HepG2 (cell line): ENCODE results near the gene ZNF568. TPM values are rescaled to one million over a fixed set of nuclear protein-coding genes. Genes with fewer than 3 reads are reported as not detected.

ENCODE experiments used
- ATAC-seq: fragments of 200-7000 bp; cut with Tn5 transposase; 3 replicates; pipeline ENCODE4 v1.9.1; 2020; ENCODE audit warnings: mild to moderate bottlenecking, moderate library complexity
- BruUV-seq: library from RNA; stranded (reverse); fragments of 400-500 nt; replicated peaks from 2 replicates; lab custom pipeline; 2021; lab: Mats Ljungman, UMichigan
- CTCF ChIA-PET: fragments of 300-600 bp; formaldehyde crosslinking; extraction: SDS; loops from one replicate; lab custom pipeline; 2021; ENCODE audit warnings: low total read pairs, inconsistent platforms, low intra/inter-chr PET ratio; lab: Yijun Ruan, JAX
- POLR2A ChIA-PET: fragments of 350-600 bp; sonication (Branson Sonifier 250); formaldehyde crosslinking; loops from one replicate; lab custom pipeline; 2020; ENCODE audit warnings: antibody characterized with exemption, inconsistent platforms; lab: Yijun Ruan, JAX
- DNase-seq: peaks from one replicate; pipeline ENCODE4 v3.0.0-alpha.2; 2015; ENCODE audit warnings: low spot score
- FAIRE-seq: peaks from 3 replicates; lab custom pipeline; 2011; peaks lifted over from hg19 to GRCh38; lab: Jason Lieb, UNC
- H2AFZ ChIP-seq: one replicate; pipeline ENCODE4 v1.6.1; 2011; ENCODE audit warnings: low read length, inconsistent platforms
- H3K27ac ChIP-seq: fragments of 300-600 bp; 3 replicates; pipeline ENCODE4 v1.8.0; 2011; ENCODE audit warnings: mixed run types, mild to moderate bottlenecking, mixed read lengths, low read length, inconsistent platforms; ENCODE audit not compliant: insufficient read depth; ENCODE audit errors: extremely low read length
- H3K27me3 ChIP-seq, 2 experiments: fragments of 200-600 bp in 1 of 2; 2 replicates in 1 of 2; 3 replicates in 1 of 2; pipeline versions ENCODE4 v1.6.0 to v1.8.0; 2011; ENCODE audit warnings: low read length in 2 of 2, mild to moderate bottlenecking in 2 of 2, moderate library complexity in 2 of 2, inconsistent platforms in 1 of 2; ENCODE audit not compliant: insufficient read depth in 2 of 2, control insufficient read depth in 1 of 2
- H3K36me3 ChIP-seq, 2 experiments: fragments of 200-600 bp in 1 of 2; replicated peaks in 1 of 2; 2 replicates in 1 of 2; 3 replicates in 1 of 2; pipeline versions ENCODE4 v1.5.1 to v1.8.0; 2011; ENCODE audit warnings: low read length in 2 of 2, inconsistent platforms in 1 of 2; ENCODE audit not compliant: insufficient read depth in 2 of 2, control insufficient read depth in 1 of 2
- H3K4me1 ChIP-seq: 2 replicates; pipeline ENCODE4 v1.5.1; 2012; ENCODE audit warnings: low read length, inconsistent platforms; ENCODE audit not compliant: insufficient read depth
- H3K4me2 ChIP-seq: 2 replicates; pipeline ENCODE4 v1.6.0; 2011; ENCODE audit warnings: low read depth, low read length, inconsistent platforms
- H3K4me3 ChIP-seq, 3 experiments: fragments of 200-600 bp in 1 of 3; sonication (generic), shearing (Covaris generic) in 1 of 3; replicated peaks in 1 of 3; 2 replicates each; pipeline ENCODE4 v1.5.1; 2011 to 2016; ENCODE audit warnings: low read length in 3 of 3, inconsistent platforms in 2 of 3, low read depth in 2 of 3, mild to moderate bottlenecking in 2 of 3, control low read depth in 1 of 3, mixed read lengths in 1 of 3; ENCODE audit not compliant: insufficient read depth in 1 of 3
- H3K79me2 ChIP-seq: one replicate; pipeline ENCODE4 v1.6.1; 2011; ENCODE audit warnings: low read length, inconsistent platforms; ENCODE audit not compliant: insufficient read depth
- H3K9ac ChIP-seq: 2 replicates; pipeline ENCODE4 v1.6.0; 2011; ENCODE audit warnings: mild to moderate bottlenecking, low read depth, low read length, inconsistent platforms; ENCODE audit not compliant: insufficient read depth
- H3K9me3 ChIP-seq: 2 replicates; pipeline ENCODE4 v1.5.1; 2012; ENCODE audit warnings: mild to moderate bottlenecking, low read length
- H4K20me1 ChIP-seq: 2 replicates; pipeline ENCODE4 v1.6.0; 2011; ENCODE audit warnings: inconsistent platforms, mild to moderate bottlenecking, low read length, moderate library complexity; ENCODE audit not compliant: insufficient read depth
- IRF1 ChIP-seq: sonication (generic); formaldehyde crosslinking; IDR thresholded peaks from 2 replicates; pipeline ENCODE4 v1.4.0; 2020; ENCODE audit warnings: low read depth, mild to moderate bottlenecking, missing genetic modification reagents
- KDM5B ChIP-seq: sonication (generic); formaldehyde crosslinking; IDR thresholded peaks from 2 replicates; pipeline ENCODE4 v1.4.0; 2020; ENCODE audit warnings: missing genetic modification reagents, mild to moderate bottlenecking, borderline replicate concordance
- MAX ChIP-seq: IDR thresholded peaks from 2 replicates; pipeline ENCODE4 v1.6.1; 2012; ENCODE audit warnings: inconsistent platforms
- RCOR2 ChIP-seq: IDR thresholded peaks from 2 replicates; pipeline ENCODE4 v1.6.1; 2016; ENCODE audit warnings: missing biosample characterization, missing genetic modification reagents
- RNF219 ChIP-seq: sonication (generic); formaldehyde crosslinking; IDR thresholded peaks from 2 replicates; pipeline ENCODE4 v1.5.0; 2020; ENCODE audit warnings: mild to moderate bottlenecking, missing genetic modification reagents
- SNAPC4 ChIP-seq: sonication (generic); formaldehyde crosslinking; IDR thresholded peaks from 2 replicates; pipeline ENCODE4 v1.4.0; 2020; ENCODE audit warnings: mild to moderate bottlenecking, missing genetic modification reagents
- THRA ChIP-seq: sonication (generic); formaldehyde crosslinking; IDR thresholded peaks from 2 replicates; pipeline ENCODE4 v1.4.0; 2020; ENCODE audit warnings: missing genetic modification reagents, borderline replicate concordance
- ZNF543 ChIP-seq: sonication (generic); formaldehyde crosslinking; IDR thresholded peaks from 2 replicates; pipeline ENCODE4 v1.4.0; 2020; ENCODE audit warnings: mild to moderate bottlenecking, missing genetic modification reagents
- WGBS: methylation state at CpG from one replicate; pipeline ENCODE4 v1.1.6; 2017; ENCODE audit warnings: low lambda C conversion rate; 5-methylcytosine and 5-hydroxymethylcytosine counted together
- in situ Hi-C: cut with HindIII; loops from 2 replicates; pipeline ENCODE4 v1.10.0; 2017; ENCODE audit warnings: low pct_unique_long_range_greater_than_20kb; ENCODE audit not compliant: extremely low pct_ligation_motif_present
- intact Hi-C: fragments of 100-400 bp; cut with micrococcal nuclease; formaldehyde crosslinking; loops from one replicate; pipeline ENCODE4 v1.10.0; 2022; ENCODE audit not compliant: unreplicated experiment
- polyA plus RNA-seq, 8 experiments: library from polyadenylated mRNA; depleted of rRNA in 3 of 8; stranded (reverse) in 7 of 8; unstranded in 1 of 8; fragments of >200 nt; fragmentation: Illumina TruSeq in 4 of 8; extraction: Trizol in 4 of 8; gene quantifications; 2 replicates each; pipeline versions ENCODE4 v1.2.1 to v1.2.3, GENCODE V29; 2011 to 2016; ENCODE audit warnings: low read depth in 4 of 8, missing spikeins in 1 of 8, mixed read lengths in 1 of 8; ENCODE audit not compliant: insufficient read depth in 1 of 8
- total RNA-seq, 5 experiments: library from RNA; depleted of rRNA; stranded (reverse); fragments of >200 nt; fragmentation: Illumina TruSeq; extraction: Trizol; gene quantifications; 2 replicates each; pipeline ENCODE4 v1.2.3, GENCODE V29; 2016; ENCODE audit warnings: low read depth in 1 of 5

ZNF568 gene
- total and polyA plus RNA-seq, 2 of the 13 experiments (the other 11 are each of a cell fraction or from before 2014, with no cell fraction given): 0.15 to 1.00 TPM

GRCh38 chr19:36986601-36987000, 70.5 kb downstream of the ZNF568 start:
- H3K27ac ChIP-seq: no peak overlapping the region
- BruUV-seq: no TSS peak
- ATAC-seq (no peak), DNase-seq (no peak), FAIRE-seq (no peak)
- POLR2A ChIA-PET: no interaction called here
- no peak overlapping the region for H3K9ac ChIP-seq
- no peaks in the 10 kb centered on the region for H3K36me3 ChIP-seq
- H3K79me2 ChIP-seq: no peaks in the 10 kb centered on the region
- CTCF ChIA-PET: no interaction called here
- H3K9me3 ChIP-seq: peaks cover 84% of the 10 kb centered on the region
- intact Hi-C loops: no loop called here
- no peak overlapping the region for H2AFZ ChIP-seq
- in situ Hi-C loops: no loop called here
- 22% methylated on average over 7 of the region's 7 CpGs for WGBS
- H3K4me1 ChIP-seq: no peaks in the 10 kb centered on the region
- TF ChIP-seq MAX (no peak), RNF219 (CRISPR knock-in tag) (no peak), RCOR2 (CRISPR knock-in tag) (no peak), ZNF543 (CRISPR knock-in tag) (no peak)
- no peaks in the 10 kb centered on the region for H4K20me1 ChIP-seq
- no peak overlapping the region for H3K4me3 ChIP-seq
- no peaks in the 10 kb centered on the region for H3K27me3 ChIP-seq
- no peak overlapping the region for H3K4me2 ChIP-seq

- WGBS: 0% methylated on average over 1 of the region's 3 CpGs
- H3K79me2 ChIP-seq: no peaks in the 10 kb centered on the region
- H4K20me1 ChIP-seq: no peaks in the 10 kb centered on the region
- POLR2A ChIA-PET: no interaction called here
- no peak overlapping the region for H2AFZ ChIP-seq
- H3K9ac ChIP-seq: no peak overlapping the region
- FAIRE-seq (no peak), DNase-seq (no peak), ATAC-seq (no peak)
- in situ Hi-C loops (no loop called here), intact Hi-C loops (no loop called here)
- no peak overlapping the region for H3K4me3 ChIP-seq
- H3K9me3 ChIP-seq: peaks cover 85% of the 10 kb centered on the region
- H3K27me3 ChIP-seq: no peaks in the 10 kb centered on the region
- no peak overlapping the region for H3K4me2 ChIP-seq
- CTCF ChIA-PET: no interaction called here
- H3K4me1 ChIP-seq: no peaks in the 10 kb centered on the region
- BruUV-seq: no TSS peak
- no peak overlapping the region for H3K27ac ChIP-seq
- H3K36me3 ChIP-seq: no peaks in the 10 kb centered on the region
- TF ChIP-seq THRA (CRISPR knock-in tag) (no peak), SNAPC4 (CRISPR knock-in tag) (no peak), KDM5B (CRISPR knock-in tag) (no peak), IRF1 (CRISPR knock-in tag) (no peak)
Observed at GRCh38 chr19:36987091-36987490, 71.0 kb downstream of the ZNF568 start.
